MM.1S (cell line): ENCODE data around the gene TMA16.

Source experiments
- DNase-seq: peaks from one replicate; pipeline ENCODE4 v3.0.0-alpha.2; 2015
- H2AFZ ChIP-seq: fragments of 300-600 bp; sonication (generic); 2 replicates; pipeline ENCODE4 v1.6.0; 2016; ENCODE audit warnings: antibody characterized with exemption, low read length
- H3F3A ChIP-seq: fragments of 300-600 bp; sonication (generic); 2 replicates; pipeline ENCODE4 v1.6.1; 2016; ENCODE audit warnings: mild to moderate bottlenecking, antibody characterized with exemption, low read length, moderate library complexity, mixed read lengths; ENCODE audit not compliant: insufficient read depth
- H3K27ac ChIP-seq: fragments of 300-600 bp; sonication (generic); 2 replicates; pipeline ENCODE4 v1.5.1; 2016; ENCODE audit warnings: mild to moderate bottlenecking, low read length
- H3K27me3 ChIP-seq: fragments of 300-600 bp; sonication (generic); replicated peaks from 2 replicates; pipeline ENCODE4 v1.6.0; 2016; ENCODE audit warnings: low read length; ENCODE audit not compliant: insufficient read depth
- H3K36me3 ChIP-seq: fragments of 300-600 bp; sonication (generic); replicated peaks from 2 replicates; pipeline ENCODE4 v1.6.1; 2016; ENCODE audit warnings: mild to moderate bottlenecking, low read length, mixed read lengths; ENCODE audit not compliant: insufficient read depth
- H3K4me1 ChIP-seq: fragments of 300-600 bp; sonication (generic); 2 replicates; pipeline ENCODE4 v1.6.1; 2016; ENCODE audit warnings: low read length, mixed read lengths
- H3K4me2 ChIP-seq: fragments of 300-600 bp; sonication (generic); 2 replicates; pipeline ENCODE4 v1.6.0; 2016; ENCODE audit warnings: low read depth, low read length
- H3K4me3 ChIP-seq: fragments of 300-600 bp; sonication (generic); 2 replicates; pipeline ENCODE4 v1.5.1; 2016; ENCODE audit warnings: low read length, mixed read lengths
- H3K79me2 ChIP-seq: fragments of 300-600 bp; sonication (generic); 2 replicates; pipeline ENCODE4 v1.6.1; 2016; ENCODE audit warnings: mixed run types, low read length, mixed read lengths
- H3K9ac ChIP-seq: fragments of 300-600 bp; sonication (generic); 2 replicates; pipeline ENCODE4 v1.6.1; 2016; ENCODE audit warnings: low read length, mixed read lengths
- H3K9me2 ChIP-seq: fragments of 300-600 bp; sonication (generic); replicated peaks from 2 replicates; pipeline ENCODE4 v1.6.1; 2016; ENCODE audit warnings: mild to moderate bottlenecking, low read length, mixed read lengths; ENCODE audit not compliant: insufficient read depth
- H3K9me3 ChIP-seq: fragments of 300-600 bp; sonication (generic); replicated peaks from 2 replicates; pipeline ENCODE4 v1.6.1; 2016; ENCODE audit warnings: mild to moderate bottlenecking, low read length, mixed read lengths; ENCODE audit not compliant: insufficient read depth
- H4K20me1 ChIP-seq: fragments of 300-600 bp; sonication (generic); 2 replicates; pipeline ENCODE4 v1.6.1; 2016; ENCODE audit warnings: mild to moderate bottlenecking, low read length, moderate library complexity, mixed read lengths; ENCODE audit not compliant: insufficient read depth
- CTCF ChIP-seq: fragments of 300-600 bp; sonication (generic); IDR thresholded peaks from 2 replicates; pipeline ENCODE4 v1.5.1; 2016; ENCODE audit warnings: antibody characterized with exemption, low read length, mixed read lengths
- EZH2 ChIP-seq: fragments of 300-600 bp; sonication (generic); optimal IDR thresholded peaks from 2 replicates; pipeline ENCODE3; 2017; ENCODE audit warnings: low read depth, mild to moderate bottlenecking, antibody characterized with exemption, low read length, mixed read lengths
- EZH2phosphoT487 ChIP-seq: fragments of 300-600 bp; sonication (generic); IDR thresholded peaks from 2 replicates; pipeline ENCODE4 v1.6.1; 2018; ENCODE audit warnings: antibody characterized with exemption, low read length

Gene TMA16

GRCh38 chr4:163448540-163449203, 45.8 kb upstream of the TMA16 start:
- Histone ChIP-seq H3K4me1 (no peaks in the 10 kb centered on the region), H3K79me2 (no peaks in the 10 kb centered on the region), H3K4me3 (no peak overlapping the region), H3F3A (no peaks in the 10 kb centered on the region), H3K9me2 (no peaks in the 10 kb centered on the region), H3K9me3 (no peaks in the 10 kb centered on the region), H3K4me2 (no peak overlapping the region), H3K27ac (no peak overlapping the region), H4K20me1 (no peaks in the 10 kb centered on the region), H3K27me3 (no peaks in the 10 kb centered on the region), H3K36me3 (no peaks in the 10 kb centered on the region), H3K9ac (no peak overlapping the region), H2AFZ (no peak overlapping the region)
- TF ChIP-seq EZH2phosphoT487: no peak
- TF ChIP-seq CTCF: no peak
- no peak for TF ChIP-seq EZH2
- DNase-seq: no peak

GRCh38 chr4:163462556-163462955, 31.9 kb upstream of the TMA16 start:
- Histone ChIP-seq H3F3A (no peaks in the 10 kb centered on the region), H3K4me1 (no peaks in the 10 kb centered on the region), H2AFZ (no peak overlapping the region), H3K4me3 (no peak overlapping the region), H3K9me2 (no peaks in the 10 kb centered on the region), H3K27ac (no peak overlapping the region), H3K4me2 (no peak overlapping the region), H3K9ac (no peak overlapping the region), H4K20me1 (no peaks in the 10 kb centered on the region), H3K36me3 (no peaks in the 10 kb centered on the region), H3K9me3 (no peaks in the 10 kb centered on the region), H3K79me2 (no peaks in the 10 kb centered on the region), H3K27me3 (no peaks in the 10 kb centered on the region; the same call in 1 of the 2 replicates)
- DNase-seq: no peak
- TF ChIP-seq EZH2phosphoT487: no peak
- TF ChIP-seq EZH2: no peak
- no peak for TF ChIP-seq CTCF

DNA sequence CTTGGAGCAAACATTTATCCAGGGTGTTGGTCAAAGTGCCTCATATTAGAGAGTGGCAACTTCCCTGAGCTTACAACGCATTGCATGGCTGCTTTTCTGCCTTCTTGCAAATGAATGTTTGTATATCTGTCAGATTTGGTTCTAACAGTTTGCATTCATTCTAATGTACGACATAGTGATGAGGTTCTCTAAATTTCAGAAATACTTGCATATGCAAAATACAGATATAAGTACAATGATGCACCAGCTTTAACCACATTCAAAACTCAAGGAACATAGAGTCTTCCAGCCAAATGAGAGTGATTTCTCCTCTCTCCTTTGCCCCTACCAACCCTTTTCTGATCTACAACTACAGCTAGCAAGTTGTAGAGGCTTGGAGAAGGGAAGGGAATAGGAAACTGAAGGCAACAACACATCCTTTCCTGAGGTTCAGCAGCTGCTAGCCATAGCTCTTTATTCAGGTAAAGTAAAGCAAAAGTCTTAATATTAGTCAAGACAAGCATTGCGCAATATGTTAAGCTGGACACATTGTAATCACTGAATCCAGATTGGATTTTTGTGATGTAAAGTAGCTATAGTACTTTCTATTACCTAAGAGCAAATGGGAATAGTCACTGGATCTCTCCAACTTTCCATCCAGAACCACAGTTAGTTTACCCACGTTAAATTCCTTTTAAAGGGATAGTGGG, 27.3 kb upstream of the TMA16 start:
- Histone ChIP-seq H3K27me3 (no peaks in the 10 kb centered on the region), H3K4me1 (no peaks in the 10 kb centered on the region), H3K9me3 (no peaks in the 10 kb centered on the region), H3F3A (no peaks in the 10 kb centered on the region), H3K4me3 (no peak overlapping the region), H3K27ac (no peak overlapping the region), H3K36me3 (no peaks in the 10 kb centered on the region), H4K20me1 (no peaks in the 10 kb centered on the region), H3K79me2 (no peaks in the 10 kb centered on the region), H3K9me2 (no peaks in the 10 kb centered on the region), H2AFZ (no peak overlapping the region), H3K4me2 (no peak overlapping the region), H3K9ac (no peak overlapping the region)
- no peak for DNase-seq
- TF ChIP-seq EZH2phosphoT487 (no peak), CTCF (no peak), EZH2 (no peak)
